Measurements from ENCODE around the gene GFRA4.

The GFRA4 gene

GRCh38 chr20:3694864-3695263 is 31.7 kb upstream of the GFRA4 start:
- H3K4me3 ChIP-seq (ENCODE audit: low read depth, low read length): no peak overlapping the region

GRCh38 chr20:3693376-3693775 is 30.2 kb upstream of the GFRA4 start:
- no peak overlapping the region for H3K4me3 ChIP-seq (ENCODE audit: low read depth, low read length)

DNA sequence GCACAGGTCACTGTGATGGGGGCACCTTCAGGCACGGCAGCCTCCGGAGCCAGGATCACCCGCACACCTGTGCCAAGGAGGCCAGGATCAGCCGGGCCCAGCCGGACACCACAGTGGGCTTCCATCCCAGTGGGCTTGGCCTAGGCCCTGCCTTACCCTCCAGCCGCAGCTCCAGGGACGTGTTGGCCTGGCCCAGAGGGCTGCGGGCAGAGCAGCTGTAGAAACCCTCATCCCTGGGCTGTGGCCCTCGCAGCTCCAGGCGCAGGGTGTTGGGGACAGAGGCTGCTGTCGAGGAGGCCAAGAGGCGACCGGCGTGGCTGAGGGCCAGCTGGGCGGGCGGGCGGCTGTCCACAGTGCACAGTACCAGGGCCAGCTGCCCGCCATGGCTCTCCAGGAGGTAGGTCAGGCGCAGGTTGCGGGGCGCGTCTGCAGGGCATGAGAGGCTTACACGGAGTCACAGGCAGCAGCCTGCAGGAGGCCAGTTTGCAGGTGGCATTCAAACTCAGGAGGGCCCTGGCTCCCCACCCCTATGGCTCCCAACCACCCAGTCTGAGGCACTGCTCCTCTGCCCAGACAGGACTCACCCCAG is 29.6 kb upstream of the GFRA4 start:
- no peak overlapping the region for H3K4me3 ChIP-seq (ENCODE audit: low read depth, low read length)

DNA sequence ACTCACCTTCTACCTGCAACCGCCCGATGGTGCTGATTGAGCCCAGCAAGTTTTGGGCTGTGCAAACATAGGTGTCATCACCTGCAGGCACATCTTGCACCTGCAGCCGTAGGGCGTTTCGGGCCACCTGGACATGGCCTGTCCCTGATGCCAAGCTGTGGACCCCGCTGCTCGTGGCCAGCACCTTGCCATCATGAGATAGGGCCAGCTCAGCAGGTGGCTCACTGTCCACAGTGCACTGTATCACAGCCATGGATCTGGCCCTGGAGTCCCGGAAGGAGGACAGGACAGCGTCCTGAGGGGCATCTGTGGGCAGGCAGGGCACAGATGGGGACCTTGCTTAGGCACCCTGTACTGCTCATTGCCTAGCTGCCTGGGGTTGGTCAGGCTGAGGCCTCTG is 28.7 kb upstream of the GFRA4 start:
- no peak overlapping the region for H3K4me3 ChIP-seq (ENCODE audit: low read depth, low read length)

- no peak overlapping the region for H3K4me3 ChIP-seq (ENCODE audit: low read depth, low read length)
Observed at GRCh38 chr20:3691306-3691705, 28.1 kb upstream of the GFRA4 start.

DNA sequence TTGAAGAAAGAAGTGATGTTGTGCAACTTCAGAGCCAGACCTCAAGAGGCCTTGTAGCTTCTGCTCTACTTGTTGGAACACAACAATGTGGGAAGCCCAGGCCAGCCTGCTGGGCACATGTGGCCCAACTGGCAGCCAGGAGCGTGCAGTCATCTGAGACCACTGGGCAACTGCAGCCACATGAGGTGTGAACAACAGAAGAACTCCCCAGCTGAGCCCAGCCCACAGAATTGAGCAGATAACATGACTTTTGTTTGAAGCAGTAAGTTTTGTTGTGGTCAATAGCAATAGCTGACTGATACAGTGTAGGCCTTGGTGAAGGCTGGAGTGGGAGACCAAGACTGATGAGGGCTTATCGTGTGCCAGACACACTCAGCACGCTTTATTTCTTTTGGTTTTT is 27.2 kb upstream of the GFRA4 start:
- H3K4me3 ChIP-seq (ENCODE audit: low read depth, low read length): no peak overlapping the region

DNA sequence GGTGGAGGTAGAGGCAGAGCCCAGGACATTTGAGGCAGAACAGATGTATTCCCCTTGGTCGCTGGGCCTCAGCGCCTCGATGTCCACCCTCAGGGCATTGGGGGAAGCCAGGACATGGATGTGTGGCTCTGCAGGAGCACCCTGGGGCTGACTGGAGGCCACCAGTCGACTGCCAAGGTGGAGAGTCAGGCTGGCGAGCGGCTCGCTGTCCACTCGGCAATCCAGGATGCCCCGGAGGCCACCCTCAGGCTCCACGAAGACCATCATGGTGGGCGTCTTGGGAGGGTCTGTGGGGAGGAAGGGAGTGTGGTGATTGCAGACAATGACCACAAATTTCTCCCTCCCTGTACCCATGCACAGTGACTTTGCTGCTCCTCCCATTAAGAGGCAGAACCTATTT is 26.8 kb upstream of the GFRA4 start:
- H3K4me3 ChIP-seq (ENCODE audit: low read depth, low read length): no peak overlapping the region

- H3K4me3 ChIP-seq (ENCODE audit: low read depth, low read length): no peak overlapping the region
Observed at GRCh38 chr20:3687655-3688054, 24.5 kb upstream of the GFRA4 start.

GRCh38 chr20:3686867-3687321 is 23.7 kb upstream of the GFRA4 start:
- H3K4me3 ChIP-seq (ENCODE audit: low read depth, low read length): no peak overlapping the region

DNA sequence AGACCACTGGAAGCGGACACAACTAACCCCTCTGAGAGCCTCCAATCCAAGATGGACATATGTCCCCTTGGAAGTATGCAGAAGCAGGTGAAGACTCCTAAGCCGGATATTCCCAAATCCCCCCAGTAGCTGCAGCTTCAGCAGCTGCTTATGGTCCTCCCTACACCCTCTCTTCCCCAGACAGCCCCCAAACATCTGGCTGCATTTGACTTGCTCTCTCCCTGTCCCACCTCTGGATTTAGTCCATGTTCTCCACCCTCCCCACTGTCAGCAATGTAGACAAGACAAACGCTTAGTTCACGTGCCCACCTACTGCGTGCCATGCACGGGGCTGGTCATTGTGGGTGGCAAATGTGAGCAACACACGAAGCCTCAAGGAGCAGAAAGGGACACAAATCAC is 23.2 kb upstream of the GFRA4 start:
- no peak overlapping the region for H3K4me3 ChIP-seq (ENCODE audit: low read depth, low read length)

DNA sequence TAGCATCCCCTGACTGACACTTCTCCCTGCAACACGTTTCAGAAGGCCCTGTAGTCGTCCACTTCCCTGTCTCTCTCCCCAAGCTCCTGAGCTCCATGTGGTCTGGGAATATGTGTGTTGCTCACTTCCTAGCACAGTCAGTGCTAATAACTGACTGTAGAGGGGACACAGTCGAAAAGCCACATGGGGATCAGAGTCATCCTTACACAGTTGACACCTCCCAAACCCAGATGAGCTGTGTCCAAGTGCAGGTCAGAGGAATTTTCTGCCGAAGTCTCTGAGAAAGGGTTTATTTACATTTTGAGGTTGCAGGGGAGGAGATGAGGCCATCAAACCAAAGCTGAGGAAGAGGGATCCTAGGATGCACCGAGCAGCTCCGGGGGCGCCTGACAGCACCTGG is 22.1 kb upstream of the GFRA4 start:
- no peak overlapping the region for H3K4me3 ChIP-seq (ENCODE audit: low read depth, low read length)

DNA sequence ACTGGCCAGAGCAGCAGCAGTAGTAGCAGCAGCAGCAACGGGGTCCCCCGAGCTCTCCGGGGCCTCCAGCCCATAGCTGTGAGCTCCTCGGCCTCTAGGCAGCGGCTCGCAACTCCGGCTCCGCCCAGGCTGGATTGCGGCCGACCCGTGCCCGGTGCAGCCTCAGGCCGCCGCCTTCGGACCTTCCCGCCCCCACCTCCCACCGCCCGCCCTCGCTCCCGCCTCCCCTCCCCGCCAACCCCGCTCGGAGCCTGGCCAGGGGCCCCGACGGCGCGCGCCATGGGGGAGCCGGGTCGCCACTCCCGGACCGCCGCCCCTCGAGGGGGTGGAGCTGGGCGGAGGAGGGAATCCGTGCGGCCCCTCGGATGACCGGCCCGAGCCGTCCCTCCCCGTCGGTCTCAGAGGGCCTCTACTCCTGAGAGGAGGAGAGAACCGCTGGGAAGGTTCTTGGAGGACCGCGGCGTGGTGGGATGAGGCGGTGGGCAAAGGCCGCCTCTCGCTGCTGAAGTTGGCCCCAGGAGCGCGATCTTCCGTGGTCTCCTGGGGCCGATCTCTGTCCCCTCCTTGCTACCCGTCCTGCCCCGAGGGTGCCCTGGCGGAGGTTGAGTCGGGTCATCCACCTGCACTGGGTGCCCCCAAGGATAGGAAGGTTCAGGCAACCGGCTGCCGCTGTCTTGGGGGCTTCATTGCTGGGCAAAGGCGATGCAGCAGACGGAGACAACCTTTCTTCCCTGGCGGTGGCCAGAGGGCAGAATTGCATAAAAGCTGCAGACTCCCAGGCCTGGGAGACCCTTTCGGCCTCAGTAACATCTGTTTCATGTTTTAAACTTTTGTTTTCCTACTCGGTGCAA is 19.0 kb upstream of the GFRA4 start, which contains the start of gene ADAM33:
Gene ADAM33, minus strand, starts transcription at position 80 of the 851 bp plus-strand sequence. Its CDS starts 6 bp downstream, at position 74.
- H3K4me3 ChIP-seq (ENCODE audit: low read depth, low read length): peak within 1 kb of the TSS; percentile 51

DNA sequence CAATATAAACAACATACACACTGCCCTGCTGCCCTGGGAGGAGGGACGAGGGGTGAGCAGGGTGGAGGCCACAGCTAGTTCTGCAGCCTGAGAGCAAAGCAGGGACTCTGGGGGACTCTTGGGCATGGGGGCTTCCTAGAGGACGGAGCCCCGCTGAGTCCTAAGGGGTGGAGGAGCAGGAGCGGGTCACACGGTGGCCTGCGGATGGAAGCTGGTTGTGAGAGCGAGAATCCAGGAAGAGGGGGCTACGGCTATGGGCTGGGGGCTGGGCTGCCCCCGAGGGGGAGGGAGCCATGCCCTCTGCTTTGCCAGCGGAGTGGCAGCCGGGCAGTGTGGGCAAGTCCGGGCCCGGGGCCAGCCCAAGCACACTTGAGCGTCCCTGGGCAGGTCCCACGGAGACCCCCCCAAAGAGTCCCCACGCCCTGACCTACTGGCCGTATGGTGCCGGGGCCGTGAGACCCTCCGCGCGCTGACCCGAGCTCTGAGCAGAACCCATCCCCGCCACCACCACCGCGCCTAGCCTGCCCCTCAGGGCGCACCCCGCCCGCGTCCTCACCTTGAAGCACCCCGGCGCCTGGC is 18.2 kb upstream of the GFRA4 start:
- peak overlapping the region; percentile 51 for H3K4me3 ChIP-seq (ENCODE audit: low read depth, low read length)

DNA sequence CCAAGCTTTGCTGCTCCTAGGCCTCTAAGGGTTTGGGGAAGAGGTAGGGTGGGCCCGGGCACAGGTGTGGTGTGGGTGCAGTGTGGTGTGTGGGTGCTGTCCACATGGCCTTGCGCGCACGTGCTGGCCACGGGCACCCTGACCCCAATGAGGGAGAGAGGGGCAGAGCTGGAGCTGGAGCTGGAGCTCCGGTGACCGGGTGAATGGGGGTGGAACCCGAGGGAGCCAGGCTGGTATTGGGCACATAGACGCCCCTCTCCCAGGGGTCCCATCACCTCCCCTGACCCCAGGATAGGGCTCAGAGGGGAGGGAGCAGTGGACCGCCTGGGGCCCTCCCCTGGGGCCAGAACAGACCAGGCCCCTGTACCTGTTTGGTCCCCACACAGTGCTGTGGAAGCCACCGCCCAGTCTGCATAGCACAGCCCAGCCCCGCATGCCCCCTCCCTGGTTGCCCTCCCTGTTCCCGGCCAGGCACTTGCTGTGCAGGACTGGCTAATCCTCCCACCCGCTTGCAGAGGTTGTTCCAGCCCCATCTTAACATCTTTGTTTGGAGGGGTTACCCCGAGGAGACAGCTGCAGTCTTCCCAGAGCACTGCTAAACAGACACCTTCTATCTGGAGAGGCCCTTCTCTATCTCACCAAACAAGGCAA is 17.6 kb upstream of the GFRA4 start:
- no peak overlapping the region for H3K4me3 ChIP-seq (ENCODE audit: low read depth, low read length)

GRCh38 chr20:3679749-3680700 is 16.8 kb upstream of the GFRA4 start:
- no peak overlapping the region for H3K4me3 ChIP-seq (ENCODE audit: low read depth, low read length)

DNA sequence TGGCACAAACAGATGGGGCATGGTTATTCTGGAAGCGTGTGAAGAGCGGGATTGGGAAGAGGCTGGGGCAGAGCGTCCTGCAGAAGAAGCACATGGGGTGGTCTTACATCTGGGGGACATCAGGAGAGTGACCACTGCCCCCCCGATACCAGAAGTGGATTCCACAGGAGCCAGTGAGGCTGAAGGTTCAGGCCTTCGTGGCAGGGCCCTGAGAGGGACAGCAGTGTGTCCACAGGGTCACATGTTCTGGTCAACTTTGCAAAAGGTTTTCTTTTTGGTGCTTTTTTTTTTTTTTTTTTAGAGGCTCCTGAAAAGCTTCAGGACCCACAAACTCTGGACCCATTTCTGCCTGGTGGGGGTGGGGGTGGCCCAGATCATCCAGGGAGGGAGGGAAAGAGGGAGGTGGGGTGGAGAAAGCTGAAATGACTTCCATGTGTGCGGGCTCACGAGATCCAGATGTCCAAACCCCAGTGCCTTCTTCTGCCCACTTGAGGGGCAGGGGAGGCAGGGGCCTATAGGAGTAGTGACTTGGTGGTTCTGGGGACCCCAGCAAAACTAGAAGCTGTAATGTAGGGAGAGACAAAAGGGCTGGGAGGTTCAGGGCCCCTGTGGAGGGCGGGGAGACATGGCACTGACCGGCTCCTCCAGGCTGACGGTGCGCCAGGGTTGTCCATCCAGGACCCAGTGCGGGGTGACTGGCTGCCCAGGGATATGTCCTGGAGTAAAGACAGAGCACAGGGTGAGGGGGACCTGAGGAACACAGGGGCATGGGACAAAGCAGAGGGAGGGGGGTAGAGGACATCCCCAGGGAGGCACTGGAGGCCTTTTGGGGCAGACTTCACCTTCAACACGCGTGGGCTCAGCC is 15.9 kb upstream of the GFRA4 start:
- H3K4me3 ChIP-seq (ENCODE audit: low read depth, low read length): no peak overlapping the region

- H3K4me3 ChIP-seq (ENCODE audit: low read depth, low read length): no peak overlapping the region
Observed at GRCh38 chr20:3678198-3678597, 15.0 kb upstream of the GFRA4 start.

DNA sequence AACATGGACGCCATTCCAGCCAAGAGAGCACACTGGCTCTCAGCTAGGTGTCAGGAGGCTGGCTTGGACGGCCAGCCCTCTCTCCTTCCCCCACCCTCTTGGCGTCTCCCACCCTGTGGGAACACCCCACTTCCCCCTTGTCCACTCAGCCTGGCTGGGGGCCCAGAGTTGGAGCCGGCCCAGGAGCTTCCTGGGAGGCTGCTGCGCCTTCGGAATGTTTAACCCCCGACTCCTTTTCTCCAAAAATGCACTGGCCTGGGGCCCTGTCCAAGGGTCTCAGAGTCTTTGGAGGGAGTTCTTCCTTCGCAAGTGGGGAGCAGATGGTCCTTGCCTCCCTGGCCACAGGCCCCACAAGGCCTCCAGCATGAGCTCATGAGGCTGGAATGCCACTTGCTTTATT is 14.5 kb upstream of the GFRA4 start:
- H3K4me3 ChIP-seq (ENCODE audit: low read depth, low read length): no peak overlapping the region

Data from iPS-11a (cell line).